RWPE1 (cell line): ENCODE data around the gene ARHGDIB.

Source experiments
- CTCF ChIA-PET: fragments of 350-600 bp; sonication (Branson Sonifier 250); formaldehyde crosslinking; extraction: SDS; loops from one replicate; lab custom pipeline; 2021; lab: Yijun Ruan, JAX
- POLR2A ChIA-PET: fragments of 400-600 bp; formaldehyde crosslinking; extraction: SDS; loops from one replicate; lab custom pipeline; 2020; ENCODE audit warnings: antibody characterized with exemption; ENCODE audit not compliant: low non-redundant PET; lab: Yijun Ruan, JAX
- DNase-seq: peaks from one replicate; pipeline ENCODE4 v3.0.0; 2012; ENCODE audit warnings: low spot score
- H3K27ac ChIP-seq: fragments of 450-650 bp; 2 replicates; pipeline ENCODE4 v1.5.1; 2017
- CTCF ChIP-seq: fragments of 450-650 bp; conservative IDR thresholded peaks from 2 replicates; pipeline ENCODE4 v1.5.1; 2017; ENCODE audit warnings: low read depth, mild to moderate bottlenecking

ARHGDIB gene

GRCh38 chr12:14979468-14979867, 18.1 kb upstream of the ARHGDIB start:
- TF ChIP-seq CTCF: no peak
- H3K27ac ChIP-seq: no peak overlapping the region
- no peak for DNase-seq
- POLR2A ChIA-PET: no interaction called here
- CTCF ChIA-PET: no interaction called here

GRCh38 chr12:14976658-14977057, 15.3 kb upstream of the ARHGDIB start:
- TF ChIP-seq CTCF: no peak
- H3K27ac ChIP-seq: no peak overlapping the region
- CTCF ChIA-PET: no interaction called here
- POLR2A ChIA-PET: no interaction called here
- DNase-seq: no peak

- no peak for DNase-seq
- POLR2A ChIA-PET: no interaction called here
- CTCF ChIA-PET: interaction anchor here (0.7 kb wide), 1 partner anchor 11 kb away, joined by 3 read pairs; no protein-coding TSS in a partner anchor
- TF ChIP-seq CTCF: no peak
- H3K27ac ChIP-seq: no peak overlapping the region
These were observed 14.1 kb upstream of the ARHGDIB start for GRCh38 chr12:14975457-14975856.

- POLR2A ChIA-PET: no interaction called here
- CTCF ChIA-PET: interaction anchor here (0.7 kb wide), 1 partner anchor 11 kb away, joined by 3 read pairs; no protein-coding TSS in a partner anchor
- no peak for TF ChIP-seq CTCF
- no peak overlapping the region for H3K27ac ChIP-seq
- no peak for DNase-seq
These were observed 13.2 kb upstream of the ARHGDIB start for GRCh38 chr12:14974633-14975032.

GRCh38 chr12:14972816-14973215, 11.4 kb upstream of the ARHGDIB start, which contains the start of gene PDE6H:
TSS of gene PDE6H (plus strand) at chr12:14973042. CDS start at chr12:14978013, 4,971 bp downstream.
- no peak for TF ChIP-seq CTCF
- POLR2A ChIA-PET: no interaction called here
- H3K27ac ChIP-seq: no peak within 1 kb of the TSS
- no peak for DNase-seq
- CTCF ChIA-PET: no interaction called here

- ChIA-PET POLR2A (no interaction called here), CTCF (no interaction called here)
- H3K27ac ChIP-seq: no peak overlapping the region
- TF ChIP-seq CTCF: no peak
- no peak for DNase-seq
These were observed 9.1 kb upstream of the ARHGDIB start for GRCh38 chr12:14970473-14970872.
